22Rv1 (cell line): ENCODE data around the gene KMT5C.
A peak's percentile ranks its signal among the peaks of the same experiment; 100 is the strongest.

Experiments used
- H3K27ac ChIP-seq: fragments of 450-650 bp; 2 replicates; pipeline ENCODE4 v1.5.1; 2017
- ZFX ChIP-seq: fragments of 450-650 bp; IDR thresholded peaks from 2 replicates; pipeline ENCODE4 v1.6.1; 2017; ENCODE audit warnings: antibody characterized with exemption, borderline replicate concordance
- TF ChIP-seq, protein P1 (sequence below): fragments of 450-650 bp; IDR thresholded peaks from 2 replicates; pipeline ENCODE4 v1.5.1; 2017; ENCODE audit warnings: mild to moderate bottlenecking

The KMT5C gene

DNA sequence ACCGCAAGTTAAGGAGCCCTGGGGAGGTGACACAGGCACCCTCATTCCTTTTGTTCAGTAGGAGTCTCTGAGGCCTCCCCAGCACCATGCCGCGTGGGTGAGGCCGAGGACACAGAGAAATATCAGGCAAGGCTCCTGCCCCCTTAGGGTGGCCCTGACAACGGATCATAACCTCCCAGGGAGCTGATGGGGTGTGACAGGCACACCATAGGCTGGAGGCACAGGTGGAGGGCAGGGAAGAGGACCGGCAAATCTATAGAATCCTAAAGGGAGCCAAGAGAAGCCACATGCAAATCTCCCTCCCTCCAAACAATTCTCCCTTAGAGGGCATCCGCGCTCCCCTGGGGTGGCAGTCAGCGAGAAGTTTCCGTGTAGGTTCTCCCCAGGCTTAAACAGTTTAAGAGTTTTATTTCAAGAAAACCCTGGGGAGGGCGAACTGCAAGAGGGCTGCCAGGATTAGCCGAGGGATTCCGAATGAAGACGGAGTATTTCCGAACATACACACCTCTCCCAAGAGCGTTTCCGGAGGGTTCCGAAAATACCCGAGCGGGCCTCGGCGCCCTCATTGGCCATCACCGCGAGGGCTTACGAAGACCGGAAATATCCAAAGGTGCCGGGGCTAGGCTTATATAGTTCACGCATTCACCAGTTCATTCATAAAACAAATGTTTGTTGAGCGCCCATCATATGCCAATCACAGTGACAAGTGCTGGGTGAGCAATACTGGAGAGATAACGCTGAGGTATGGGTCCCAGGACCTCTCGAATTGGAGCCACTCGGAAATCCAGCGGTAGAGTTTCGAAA is 45.4 kb downstream of the KMT5C start:
- TF ChIP-seq, protein P1, sequence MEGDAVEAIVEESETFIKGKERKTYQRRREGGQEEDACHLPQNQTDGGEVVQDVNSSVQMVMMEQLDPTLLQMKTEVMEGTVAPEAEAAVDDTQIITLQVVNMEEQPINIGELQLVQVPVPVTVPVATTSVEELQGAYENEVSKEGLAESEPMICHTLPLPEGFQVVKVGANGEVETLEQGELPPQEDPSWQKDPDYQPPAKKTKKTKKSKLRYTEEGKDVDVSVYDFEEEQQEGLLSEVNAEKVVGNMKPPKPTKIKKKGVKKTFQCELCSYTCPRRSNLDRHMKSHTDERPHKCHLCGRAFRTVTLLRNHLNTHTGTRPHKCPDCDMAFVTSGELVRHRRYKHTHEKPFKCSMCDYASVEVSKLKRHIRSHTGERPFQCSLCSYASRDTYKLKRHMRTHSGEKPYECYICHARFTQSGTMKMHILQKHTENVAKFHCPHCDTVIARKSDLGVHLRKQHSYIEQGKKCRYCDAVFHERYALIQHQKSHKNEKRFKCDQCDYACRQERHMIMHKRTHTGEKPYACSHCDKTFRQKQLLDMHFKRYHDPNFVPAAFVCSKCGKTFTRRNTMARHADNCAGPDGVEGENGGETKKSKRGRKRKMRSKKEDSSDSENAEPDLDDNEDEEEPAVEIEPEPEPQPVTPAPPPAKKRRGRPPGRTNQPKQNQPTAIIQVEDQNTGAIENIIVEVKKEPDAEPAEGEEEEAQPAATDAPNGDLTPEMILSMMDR, result no peak
- no peak for TF ChIP-seq ZFX

DNA sequence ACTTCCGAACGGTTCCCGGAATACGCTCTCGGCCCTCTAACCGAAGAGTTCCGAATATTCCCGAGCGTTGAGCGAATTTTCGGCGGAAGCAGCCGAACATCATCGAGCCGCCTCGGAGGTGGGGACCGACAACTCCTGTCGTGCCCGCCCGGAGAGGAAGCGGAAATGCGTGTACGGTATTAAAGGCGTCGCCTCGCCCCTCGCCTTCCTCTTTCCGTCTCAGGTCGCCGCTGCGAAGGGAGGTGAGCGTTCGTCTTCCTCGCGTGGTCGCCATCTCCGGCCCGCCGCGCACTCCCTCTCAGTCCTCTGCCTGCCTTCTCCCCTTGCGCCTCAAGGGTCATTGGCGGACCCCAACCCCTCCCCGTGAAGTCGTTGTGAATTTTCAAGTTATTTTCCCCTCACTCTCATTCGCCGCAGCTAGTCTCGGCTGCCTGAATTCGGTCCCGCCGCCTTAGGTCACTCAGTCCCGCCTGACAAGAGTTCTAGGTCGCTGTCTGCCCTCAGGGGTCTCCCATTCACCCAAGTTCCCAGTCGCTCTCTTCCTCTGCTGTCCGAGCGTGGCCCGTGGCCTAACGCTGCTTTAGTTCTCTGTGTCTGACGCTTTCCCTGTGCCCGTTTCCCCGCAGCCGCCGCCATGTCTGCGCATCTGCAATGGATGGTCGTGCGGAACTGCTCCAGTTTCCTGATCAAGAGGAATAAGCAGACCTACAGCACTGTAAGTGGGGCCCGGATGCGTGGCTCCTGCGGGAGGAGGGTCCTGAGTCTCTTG is 46.2 kb downstream of the KMT5C start, which contains the start of gene RPL28:
TSS of gene RPL28 (plus strand) at position 209 of the 769 bp plus-strand sequence. CDS start at position 635, 426 bp downstream.
- TF ChIP-seq ZFX, result no peak
- TF ChIP-seq, protein P1, result no peak
- H3K27ac ChIP-seq, result peak within 1 kb of the TSS; percentile 98

More for the DNA sequence above, 45.4 kb downstream of the KMT5C start:
- H3K27ac ChIP-seq, result peak overlapping the region; percentile 98

DNA sequence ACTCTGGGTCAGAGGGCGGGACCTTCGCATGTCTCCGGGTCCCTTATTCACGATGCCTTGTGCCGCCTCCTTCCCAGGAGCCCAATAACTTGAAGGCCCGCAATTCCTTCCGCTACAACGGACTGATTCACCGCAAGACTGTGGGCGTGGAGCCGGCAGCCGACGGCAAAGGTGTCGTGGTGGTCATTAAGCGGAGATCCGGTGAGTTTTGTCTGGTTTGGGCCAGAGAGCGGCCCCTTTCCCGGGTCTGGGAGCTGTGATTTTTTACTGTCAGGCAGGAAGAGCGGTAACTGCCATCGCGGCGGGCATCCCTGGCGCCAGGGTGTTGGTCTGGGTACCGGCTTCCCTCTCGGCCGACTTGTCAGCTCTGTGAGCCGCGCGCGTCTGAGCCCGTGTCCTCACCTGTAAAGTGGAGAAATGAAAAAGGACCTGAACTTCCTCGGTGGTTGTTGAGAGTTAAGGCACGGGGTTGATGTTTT is 46.9 kb downstream of the KMT5C start:
- TF ChIP-seq ZFX, result no peak
- TF ChIP-seq, protein P1, result no peak
- peak overlapping the region; percentile 98 for H3K27ac ChIP-seq

DNA sequence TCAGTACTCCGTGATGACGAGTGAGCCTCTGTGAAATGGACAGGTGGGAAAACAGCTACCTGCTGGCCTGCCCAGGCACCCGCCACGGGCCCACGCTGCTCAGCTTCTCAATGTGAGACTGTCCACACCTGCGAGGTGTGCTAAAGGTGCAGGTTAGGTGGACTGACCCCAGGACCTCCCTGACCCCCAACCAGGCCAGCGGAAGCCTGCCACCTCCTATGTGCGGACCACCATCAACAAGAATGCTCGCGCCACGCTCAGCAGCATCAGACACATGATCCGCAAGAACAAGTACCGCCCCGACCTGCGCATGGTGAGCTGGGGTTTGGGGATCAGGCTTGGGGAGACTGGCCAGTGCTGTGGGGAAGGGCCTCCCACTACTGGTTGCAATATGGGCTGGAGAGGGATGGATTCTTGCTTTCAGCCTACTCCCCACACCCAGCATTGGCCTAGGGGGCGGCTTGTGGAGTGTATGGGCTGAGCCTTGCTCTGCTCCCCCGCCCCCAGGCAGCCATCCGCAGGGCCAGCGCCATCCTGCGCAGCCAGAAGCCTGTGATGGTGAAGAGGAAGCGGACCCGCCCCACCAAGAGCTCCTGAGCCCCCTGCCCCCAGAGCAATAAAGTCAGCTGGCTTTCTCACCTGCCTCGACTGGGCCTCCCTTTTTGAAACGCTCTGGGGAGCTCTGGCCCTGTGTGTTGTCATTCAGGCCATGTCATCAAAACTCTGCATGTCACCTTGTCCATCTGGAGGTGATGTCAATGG is 48.2 kb downstream of the KMT5C start:
- TF ChIP-seq ZFX, result no peak
- TF ChIP-seq, protein P1, result no peak
- peak overlapping the region; percentile 98 for H3K27ac ChIP-seq

DNA sequence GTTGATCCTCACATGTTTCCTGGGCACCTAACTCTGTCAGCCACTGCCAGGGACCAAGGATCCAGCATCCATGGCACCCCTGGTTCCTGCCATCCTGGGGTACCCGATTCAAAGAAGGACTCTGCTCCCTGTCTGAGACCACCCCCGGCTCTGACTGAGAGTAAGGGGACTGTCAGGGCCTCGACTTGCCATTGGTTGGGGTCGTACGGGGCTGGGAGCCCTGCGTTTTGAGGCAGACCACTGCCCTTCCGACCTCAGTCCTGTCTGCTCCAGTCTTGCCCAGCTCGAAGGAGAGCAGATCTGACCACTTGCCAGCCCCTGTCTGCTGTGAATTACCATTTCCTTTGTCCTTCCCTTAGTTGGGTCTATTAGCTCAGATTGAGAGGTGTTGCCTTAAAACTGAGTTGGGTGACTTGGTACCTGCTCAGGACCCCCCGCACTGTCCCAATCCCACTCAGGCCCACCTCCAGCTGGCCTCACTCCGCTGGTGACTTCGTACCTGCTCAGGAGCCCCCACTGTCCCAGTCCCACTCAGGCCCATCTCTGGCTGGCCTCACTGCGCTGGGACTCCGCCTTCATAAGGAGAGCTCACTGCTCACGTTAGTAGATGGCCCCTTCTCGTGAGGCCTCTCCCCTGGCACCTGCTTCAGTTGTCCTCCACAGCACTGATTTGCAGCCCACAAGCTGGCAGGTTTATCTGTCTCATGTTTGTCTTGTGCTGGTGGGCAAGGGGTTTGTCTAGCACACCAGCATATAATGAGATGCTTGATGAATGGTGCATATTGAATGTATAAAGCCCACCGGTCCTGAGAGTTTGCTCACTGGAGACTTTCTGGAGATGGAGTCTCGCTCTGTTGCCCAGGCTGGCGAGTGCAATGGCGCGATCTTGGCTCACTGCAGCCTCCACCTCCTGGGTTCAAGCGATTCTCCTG is 50.0 kb downstream of the KMT5C start:
- no peak for TF ChIP-seq ZFX
- TF ChIP-seq, protein P1, result no peak
- peak overlapping the region; percentile 98 for H3K27ac ChIP-seq

DNA sequence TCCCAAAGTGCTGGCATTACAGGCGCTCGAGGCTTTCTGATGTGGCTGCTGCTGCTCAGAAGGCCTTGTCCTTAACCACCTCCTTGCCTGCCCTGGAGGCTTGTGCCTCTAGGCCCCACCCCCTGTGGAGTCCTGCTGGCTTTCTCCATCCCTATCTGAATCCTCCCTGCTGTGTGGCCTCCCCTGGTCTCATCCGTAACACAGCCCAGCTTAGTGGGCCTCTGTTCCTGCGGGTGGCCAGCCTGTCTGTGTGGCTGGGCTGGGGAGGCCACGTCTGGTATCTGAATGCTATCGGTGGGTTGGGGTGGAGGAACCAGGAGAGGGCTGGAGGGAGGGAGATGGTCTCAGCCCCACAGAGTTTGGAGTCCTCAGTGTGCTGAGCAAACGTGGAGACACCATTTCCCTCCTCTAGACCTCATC is 50.8 kb downstream of the KMT5C start:
- peak overlapping the region; percentile 98 for H3K27ac ChIP-seq

More for the DNA sequence above, 50.8 kb downstream of the KMT5C start:
- no peak for TF ChIP-seq ZFX
- TF ChIP-seq, protein P1, result no peak
